Activated CD4-positive, alpha-beta T cell treated with anti-CD3 and anti-CD28 coated beads, Interleukin-2, amount 10 ng/mL, durations not matched to agents 24 days and 14 days (primary cell): Measurements from ENCODE around the gene MAGI3. TPM values are rescaled to one million over a fixed set of nuclear protein-coding genes. Genes with fewer than 3 reads are reported as not detected.
A peak's percentile ranks its signal among the peaks of the same experiment; 100 is the strongest.
"Not testable (repeated sequence)": the region's sequence is repeated elsewhere in the genome, so short reads cannot be mapped to it uniquely, and the experiment has no call there.

Source experiments
- DNase-seq: peaks from one replicate; pipeline ENCODE4 v3.0.0; 2022
- H3K27ac Mint-ChIP-seq: one replicate; pipeline ENCODE4 v1.8.0; 2022; ENCODE audit warnings: mild to moderate bottlenecking, mixed read lengths
- H3K27me3 Mint-ChIP-seq: one replicate; pipeline ENCODE4 v1.8.0; 2022; ENCODE audit warnings: mixed read lengths
- H3K36me3 Mint-ChIP-seq: one replicate; pipeline ENCODE4 v1.8.0; 2022; ENCODE audit warnings: low read depth, mild to moderate bottlenecking, mixed read lengths
- H3K4me1 Mint-ChIP-seq: one replicate; pipeline ENCODE4 v1.8.0; 2021; ENCODE audit warnings: mixed read lengths
- H3K4me3 Mint-ChIP-seq: one replicate; pipeline ENCODE4 v1.8.0; 2022; ENCODE audit warnings: mild to moderate bottlenecking, moderate library complexity, mixed read lengths
- H3K9me3 Mint-ChIP-seq: one replicate; pipeline ENCODE4 v1.8.0; 2021; ENCODE audit warnings: mixed read lengths
- intact Hi-C: fragments of 100-400 bp; cut with micrococcal nuclease; formaldehyde crosslinking; loops from one replicate; pipeline ENCODE4 v1.15.1; 2023
- total RNA-seq: library from RNA; stranded (reverse); gene quantifications from 2 replicates; pipeline ENCODE4 v1.2.3, GENCODE V29; 2022

Gene MAGI3
- total RNA-seq, 1 donor from 2014 or later = 3.8 TPM

DNA sequence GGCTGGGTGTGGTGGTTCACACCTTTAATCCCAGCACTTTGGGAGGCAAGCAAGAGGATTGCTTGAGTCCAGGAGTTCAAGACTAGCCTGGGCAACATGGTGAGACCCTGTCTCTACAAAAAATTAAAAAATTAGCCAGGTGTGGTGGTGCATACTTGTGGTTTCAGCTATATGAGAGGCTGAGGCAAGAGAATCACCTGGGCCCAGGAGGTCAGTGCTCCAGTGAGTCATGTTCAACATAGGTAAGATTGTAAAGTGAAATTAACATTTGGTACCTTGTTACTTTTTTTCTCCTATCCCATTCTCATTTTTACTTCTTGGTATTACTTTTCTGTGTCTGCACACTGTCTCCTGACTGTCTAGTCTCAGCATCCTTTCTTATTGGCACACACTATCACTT, 19.0 kb downstream of the MAGI3 start:
- peaks cover 6% of the 10 kb centered on the region for H3K27me3 Mint-ChIP-seq
- intact Hi-C loops = no loop called here

DNA sequence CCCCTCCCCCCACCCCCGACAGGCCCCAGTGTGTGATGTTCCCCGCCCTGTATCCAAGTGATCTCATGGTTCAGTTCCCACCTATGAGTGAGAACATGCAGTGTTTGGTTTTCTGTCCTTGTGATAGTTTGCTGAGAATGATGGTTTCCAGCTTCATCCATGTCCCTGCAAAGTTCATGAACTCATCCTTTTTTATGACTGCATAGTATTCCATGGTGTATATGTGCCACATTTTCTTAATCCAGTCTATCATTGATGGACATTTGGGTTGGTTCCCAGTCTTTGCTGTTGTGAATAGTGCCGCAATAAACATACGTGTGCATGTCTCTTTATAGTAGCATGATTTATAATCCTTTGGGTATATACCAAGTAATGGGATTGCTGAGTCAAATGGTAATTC, 21.7 kb downstream of the MAGI3 start:
- intact Hi-C loops, H3K27ac Mint-ChIP-seq, H3K9me3 Mint-ChIP-seq, H3K4me3 Mint-ChIP-seq, H3K36me3 Mint-ChIP-seq, DNase-seq, H3K27me3 Mint-ChIP-seq, H3K4me1 Mint-ChIP-seq: not testable (repeated sequence)

More for the DNA sequence above, 19.0 kb downstream of the MAGI3 start:
- H3K9me3 Mint-ChIP-seq = peaks cover 4% of the 10 kb centered on the region
- DNase-seq = no peak
- H3K27ac Mint-ChIP-seq = no peak overlapping the region
- H3K36me3 Mint-ChIP-seq = no peaks in the 10 kb centered on the region
- peaks cover 5% of the 10 kb centered on the region for H3K4me1 Mint-ChIP-seq
- no peak overlapping the region for H3K4me3 Mint-ChIP-seq

DNA sequence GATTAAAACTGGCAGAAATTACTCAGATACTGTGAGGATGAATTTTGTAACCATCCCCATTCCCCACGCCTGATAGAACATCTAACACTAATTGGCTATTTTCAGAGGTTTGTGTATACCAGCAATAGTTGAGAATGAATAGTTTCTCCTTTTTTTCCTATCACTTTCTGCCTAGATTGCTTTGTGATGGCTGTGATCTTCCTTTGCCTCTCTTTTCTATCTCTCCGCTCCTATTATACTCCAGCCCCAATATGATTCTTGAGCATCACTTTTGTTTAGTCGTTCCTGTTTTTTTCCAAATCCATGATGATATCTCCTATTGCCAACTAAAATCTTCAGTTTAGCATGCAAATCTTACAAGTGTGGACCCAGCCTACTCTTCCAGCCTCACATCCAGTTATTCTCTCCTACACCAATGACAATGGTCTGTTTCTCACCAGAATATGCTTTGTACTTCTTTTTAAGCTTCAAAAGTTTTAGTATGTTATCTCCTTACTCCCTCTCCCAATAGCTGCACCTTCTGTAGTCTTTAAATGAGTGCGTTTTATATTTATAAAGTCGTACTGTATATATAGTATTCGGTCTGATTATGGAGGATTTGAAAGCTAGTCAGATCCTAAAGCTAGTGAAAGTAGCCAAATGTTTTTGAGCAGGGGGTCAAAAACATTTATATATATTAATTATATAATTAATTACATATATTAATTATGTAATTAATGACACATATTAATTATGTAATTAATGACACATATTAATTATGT, 25.2 kb downstream of the MAGI3 start:
- Mint-ChIP-seq H3K4me3 (no peak overlapping the region), H3K36me3 (no peaks in the 10 kb centered on the region), H3K27ac (no peak overlapping the region), H3K4me1 (no peaks in the 10 kb centered on the region), H3K9me3 (peaks cover 4% of the 10 kb centered on the region), H3K27me3 (no peaks in the 10 kb centered on the region)
- intact Hi-C loops = loop anchor here (2.0 kb wide), 1 partner anchor 25 kb away; the partner anchor contains the start of gene MAGI3
- no peak for DNase-seq

DNA sequence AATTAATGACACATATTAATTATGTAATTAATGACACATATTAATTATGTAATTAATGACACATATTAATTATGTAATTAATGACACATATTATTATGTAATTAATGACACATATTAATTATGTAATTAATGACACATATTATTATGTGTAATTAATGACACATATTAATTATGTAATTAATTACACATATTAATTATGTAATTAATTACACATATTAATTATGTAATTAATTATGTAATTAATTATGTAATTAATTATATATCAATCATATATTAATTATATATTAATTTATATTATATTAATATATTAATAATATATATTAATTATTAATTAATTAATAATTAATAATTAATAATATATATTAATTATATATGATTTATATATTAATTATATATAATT, 25.8 kb downstream of the MAGI3 start:
- H3K27me3 Mint-ChIP-seq, H3K4me1 Mint-ChIP-seq, H3K4me3 Mint-ChIP-seq, H3K9me3 Mint-ChIP-seq, H3K27ac Mint-ChIP-seq, intact Hi-C loops, DNase-seq, H3K36me3 Mint-ChIP-seq: not testable (repeated sequence)

DNA sequence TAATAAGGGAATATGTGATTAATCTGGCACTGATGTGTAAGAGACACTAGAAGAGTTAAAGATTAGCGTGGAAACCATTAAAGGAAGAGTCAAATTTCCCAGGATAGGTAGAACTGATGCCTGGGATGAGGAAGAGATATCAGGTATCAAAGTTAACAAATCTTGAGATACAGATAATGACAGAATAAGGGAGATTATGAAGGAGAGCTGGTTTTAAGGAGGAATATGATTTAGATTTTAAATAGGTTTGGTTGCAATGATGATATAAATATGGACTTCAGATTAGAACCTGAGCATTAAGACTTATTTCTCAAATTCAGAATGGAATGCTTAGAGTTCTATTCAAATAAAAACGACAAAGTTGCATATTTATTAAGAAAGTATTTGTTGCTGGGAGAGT, 26.2 kb downstream of the MAGI3 start:
- Mint-ChIP-seq H3K27ac (no peak overlapping the region), H3K4me1 (no peaks in the 10 kb centered on the region), H3K4me3 (no peak overlapping the region), H3K36me3 (no peaks in the 10 kb centered on the region), H3K27me3 (no peaks in the 10 kb centered on the region), H3K9me3 (peaks cover 4% of the 10 kb centered on the region)
- intact Hi-C loops = no loop called here
- DNase-seq = no peak

DNA sequence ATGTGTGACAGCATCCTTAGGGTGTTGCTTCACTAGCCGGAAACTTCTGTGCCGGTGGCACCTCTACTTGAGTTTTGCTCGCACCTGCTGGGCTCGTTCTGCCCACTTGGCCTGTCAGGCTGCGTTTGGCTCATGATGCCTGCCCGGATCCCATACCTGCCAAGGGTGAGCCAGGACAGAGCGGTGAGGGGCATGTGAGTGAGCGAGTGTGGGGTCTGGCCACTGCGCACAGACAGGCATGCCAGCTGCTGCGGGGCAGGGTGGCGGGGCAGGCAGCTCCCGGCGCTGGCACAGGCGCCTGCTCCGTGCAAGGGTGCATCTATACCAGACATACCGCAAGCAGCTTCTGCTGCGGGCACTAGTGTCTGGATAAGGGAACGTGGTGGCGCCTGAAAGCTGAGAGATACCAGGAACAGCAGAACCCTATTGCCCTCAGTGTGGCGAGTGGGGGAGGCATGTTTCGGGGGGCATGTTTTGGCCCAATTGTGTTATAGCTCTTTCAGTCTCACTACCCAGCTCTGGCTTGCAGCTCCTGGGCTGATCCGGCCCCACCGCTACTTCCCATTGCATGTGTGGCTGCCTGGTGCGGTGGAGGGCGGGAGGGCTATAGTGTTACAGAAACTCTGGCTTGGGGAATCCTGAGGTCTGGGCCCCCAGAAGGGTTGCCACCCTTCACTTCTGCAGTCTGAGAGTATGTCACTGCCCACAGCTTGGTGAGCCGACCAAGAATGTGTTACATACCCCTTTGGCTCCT, 32.2 kb downstream of the MAGI3 start:
- no peak for DNase-seq
- Mint-ChIP-seq H3K27me3 (peaks cover 2% of the 10 kb centered on the region), H3K27ac (no peak overlapping the region), H3K9me3 (no peaks in the 10 kb centered on the region), H3K4me3 (no peak overlapping the region), H3K36me3 (no peaks in the 10 kb centered on the region), H3K4me1 (no peaks in the 10 kb centered on the region)
- intact Hi-C loops = no loop called here

DNA sequence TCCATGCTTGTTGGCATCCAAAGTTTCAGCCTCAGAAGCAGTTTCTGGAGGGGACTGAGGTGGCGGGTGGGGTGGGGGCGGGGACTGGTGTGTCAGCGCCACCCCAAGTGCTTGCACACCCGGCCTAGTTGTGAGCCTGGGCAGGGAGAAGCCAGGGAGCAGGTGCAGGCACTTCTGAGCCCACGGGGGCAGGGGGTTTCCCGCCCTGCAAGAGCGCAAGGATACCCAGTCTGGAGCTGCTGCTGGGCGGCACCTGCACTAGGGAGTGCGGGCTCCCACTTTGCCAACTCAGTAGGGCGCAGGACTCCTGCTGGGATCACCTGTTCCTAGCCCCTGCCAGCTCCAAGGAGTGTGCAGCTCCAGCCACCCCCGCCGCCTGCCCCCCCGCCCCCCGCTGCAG, 33.5 kb downstream of the MAGI3 start:
- H3K4me3 Mint-ChIP-seq = no peak overlapping the region
- intact Hi-C loops = no loop called here
- peaks cover 4% of the 10 kb centered on the region for H3K27me3 Mint-ChIP-seq
- no peaks in the 10 kb centered on the region for H3K9me3 Mint-ChIP-seq
- DNase-seq = no peak
- no peaks in the 10 kb centered on the region for H3K4me1 Mint-ChIP-seq
- no peak overlapping the region for H3K27ac Mint-ChIP-seq
- H3K36me3 Mint-ChIP-seq = no peaks in the 10 kb centered on the region

DNA sequence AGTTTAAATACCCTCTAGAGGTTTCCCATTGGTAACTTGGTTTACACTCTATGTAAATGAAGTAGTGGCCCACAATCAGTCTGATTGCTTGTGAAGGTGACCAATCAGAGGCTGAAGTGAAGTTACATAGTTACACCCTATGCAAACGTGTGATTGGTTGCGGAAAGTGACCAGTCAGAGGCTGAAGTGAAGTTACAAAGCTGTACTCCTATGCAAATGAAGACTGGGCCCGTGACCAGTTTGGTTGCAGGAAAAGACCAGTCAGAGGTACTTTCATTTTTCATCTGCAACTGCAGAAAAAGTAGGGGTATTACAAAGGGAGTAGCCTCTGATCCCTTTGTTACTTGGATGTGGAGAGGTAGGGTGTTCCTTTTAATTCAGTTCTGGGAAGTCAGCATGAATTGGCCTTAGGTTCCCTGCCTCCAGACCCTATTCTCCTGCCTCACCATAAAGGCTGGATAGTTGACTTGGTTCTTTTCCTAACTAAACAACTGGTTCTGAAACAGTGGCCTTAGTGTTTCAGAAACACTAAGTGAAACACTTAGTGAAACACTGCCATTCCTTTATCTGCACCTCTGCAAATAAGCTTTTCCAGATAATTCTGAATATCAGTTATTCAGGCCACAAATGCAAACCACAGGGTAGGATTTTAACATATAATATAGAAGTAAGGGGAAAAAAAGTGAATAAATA, 39.3 kb downstream of the MAGI3 start:
- Mint-ChIP-seq H3K27me3 (peaks cover 4% of the 10 kb centered on the region), H3K27ac (no peak overlapping the region), H3K4me1 (no peaks in the 10 kb centered on the region), H3K9me3 (no peaks in the 10 kb centered on the region), H3K36me3 (no peaks in the 10 kb centered on the region), H3K4me3 (no peak overlapping the region)
- DNase-seq = peak; percentile 24
- intact Hi-C loops = no loop called here

DNA sequence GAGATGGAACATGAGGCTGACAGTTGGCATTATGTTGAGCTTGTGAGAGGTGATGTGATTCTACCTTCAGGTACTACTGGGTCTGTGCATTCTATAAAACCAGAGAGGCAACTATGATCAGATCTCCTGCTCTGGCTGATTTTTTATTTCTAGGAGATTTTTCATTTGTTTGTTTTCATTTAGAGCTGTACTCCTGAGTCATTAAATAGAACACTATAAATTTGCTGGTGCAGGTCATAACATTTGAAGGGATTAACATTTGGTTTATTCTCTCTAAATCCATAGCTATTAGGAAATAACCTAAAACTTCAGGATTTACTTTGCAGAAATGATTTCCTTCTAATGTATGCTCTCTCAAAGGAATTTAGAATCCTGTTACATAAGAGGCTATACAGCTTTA, 42.9 kb downstream of the MAGI3 start:
- Mint-ChIP-seq H3K4me1 (no peaks in the 10 kb centered on the region), H3K9me3 (no peaks in the 10 kb centered on the region), H3K36me3 (no peaks in the 10 kb centered on the region), H3K27ac (no peak overlapping the region), H3K27me3 (no peaks in the 10 kb centered on the region), H3K4me3 (no peak overlapping the region)
- intact Hi-C loops = no loop called here
- DNase-seq = no peak

DNA sequence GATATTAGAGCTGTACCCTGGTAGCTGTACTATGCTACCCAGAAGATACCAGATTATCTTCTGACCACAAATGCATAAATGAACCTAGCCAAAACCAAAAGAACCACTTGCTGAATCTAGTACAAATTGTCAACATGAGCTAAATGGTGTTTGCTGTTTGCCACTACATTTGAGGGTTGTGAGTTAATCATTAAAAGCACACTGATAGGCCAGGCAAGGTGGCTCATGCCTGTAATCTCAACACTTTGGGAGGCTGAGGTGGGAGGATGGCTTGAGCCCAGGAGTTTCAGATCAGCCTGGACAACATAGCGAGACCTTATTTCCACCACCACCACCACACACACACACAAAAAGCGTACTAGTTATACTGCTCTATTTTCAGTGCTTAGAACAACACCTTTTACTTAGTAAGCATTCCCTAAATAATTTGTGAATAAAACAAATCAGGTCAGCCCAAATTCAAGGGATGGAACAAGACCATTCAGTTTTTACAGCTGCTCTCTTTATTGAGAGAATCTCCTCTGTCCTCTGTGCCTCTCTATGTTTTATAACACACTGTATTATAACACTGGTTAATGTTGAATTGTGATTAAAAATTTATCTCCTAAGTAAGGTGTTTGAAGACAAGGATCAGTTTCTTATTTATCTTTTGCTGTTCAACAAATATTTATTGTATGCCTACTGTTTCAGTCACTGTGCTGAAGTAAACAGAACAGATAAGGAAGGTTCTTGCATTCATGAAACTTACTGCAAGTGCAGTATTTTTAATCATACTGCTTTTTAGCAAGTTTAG, 44.0 kb downstream of the MAGI3 start:
- Mint-ChIP-seq H3K4me1 (no peaks in the 10 kb centered on the region), H3K27ac (no peak overlapping the region), H3K27me3 (no peaks in the 10 kb centered on the region), H3K9me3 (no peaks in the 10 kb centered on the region), H3K4me3 (no peak overlapping the region), H3K36me3 (no peaks in the 10 kb centered on the region)
- DNase-seq = no peak
- intact Hi-C loops = no loop called here

DNA sequence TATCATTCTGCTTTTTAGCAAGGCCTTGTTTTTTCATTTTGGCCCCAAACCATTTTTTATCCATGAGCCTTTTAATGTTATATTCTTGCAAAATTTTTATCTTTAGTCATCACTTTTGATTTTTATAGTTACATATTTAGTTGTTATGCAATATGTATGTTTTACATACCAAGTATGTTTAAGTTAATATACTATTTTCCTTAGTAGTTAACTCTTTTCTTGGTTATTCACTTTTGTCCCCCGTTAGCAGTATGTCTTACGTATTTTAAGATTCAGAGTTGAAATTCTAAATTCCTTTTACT, 44.5 kb downstream of the MAGI3 start:
- no peak overlapping the region for H3K27ac Mint-ChIP-seq
- H3K36me3 Mint-ChIP-seq = no peaks in the 10 kb centered on the region
- H3K4me1 Mint-ChIP-seq = no peaks in the 10 kb centered on the region
- no peaks in the 10 kb centered on the region for H3K27me3 Mint-ChIP-seq
- DNase-seq = no peak
- no peaks in the 10 kb centered on the region for H3K9me3 Mint-ChIP-seq
- intact Hi-C loops = no loop called here
- no peak overlapping the region for H3K4me3 Mint-ChIP-seq

DNA sequence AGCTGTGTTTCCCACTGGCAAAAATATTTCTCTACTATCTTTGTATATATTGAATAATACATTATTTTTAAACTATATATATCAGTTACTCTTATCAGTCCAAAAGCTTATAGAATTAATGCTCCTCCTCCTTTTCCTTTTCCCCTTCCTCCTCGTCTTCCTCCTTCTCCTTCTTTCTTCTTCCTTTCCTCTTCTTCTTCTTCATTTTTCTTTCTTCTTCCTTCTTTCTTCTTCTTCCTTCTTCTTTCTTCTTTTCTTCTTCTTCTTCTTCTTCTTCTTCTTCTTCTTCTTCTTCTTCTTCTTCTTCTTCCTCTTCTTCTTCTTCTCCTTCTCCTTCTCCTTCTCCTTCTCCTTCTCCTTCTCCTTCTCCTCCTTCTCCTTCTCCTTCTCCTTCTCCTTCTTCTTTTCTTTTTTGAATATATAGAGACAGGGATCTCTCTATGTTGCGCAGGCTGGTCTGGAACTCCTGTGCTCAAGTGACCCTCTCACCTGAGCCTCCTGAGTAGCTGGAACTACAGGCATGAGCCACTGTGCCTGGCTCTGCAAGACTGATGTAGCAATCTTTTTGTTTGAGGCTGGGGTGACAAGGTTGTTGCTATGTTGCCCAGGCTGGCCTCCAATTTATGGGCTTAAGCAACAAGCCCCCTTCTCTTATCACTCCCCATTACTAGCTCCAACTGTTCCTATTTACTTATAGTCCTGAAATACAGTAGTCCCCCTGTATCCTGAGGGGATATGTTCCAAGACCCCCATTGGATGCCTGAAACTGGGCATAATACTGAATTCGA, 47.4 kb downstream of the MAGI3 start:
- no peaks in the 10 kb centered on the region for H3K4me1 Mint-ChIP-seq
- H3K27ac Mint-ChIP-seq = no peak overlapping the region
- H3K36me3 Mint-ChIP-seq = no peaks in the 10 kb centered on the region
- no peaks in the 10 kb centered on the region for H3K9me3 Mint-ChIP-seq
- H3K27me3 Mint-ChIP-seq = no peaks in the 10 kb centered on the region
- no peak overlapping the region for H3K4me3 Mint-ChIP-seq
- DNase-seq = no peak
- intact Hi-C loops = no loop called here

DNA sequence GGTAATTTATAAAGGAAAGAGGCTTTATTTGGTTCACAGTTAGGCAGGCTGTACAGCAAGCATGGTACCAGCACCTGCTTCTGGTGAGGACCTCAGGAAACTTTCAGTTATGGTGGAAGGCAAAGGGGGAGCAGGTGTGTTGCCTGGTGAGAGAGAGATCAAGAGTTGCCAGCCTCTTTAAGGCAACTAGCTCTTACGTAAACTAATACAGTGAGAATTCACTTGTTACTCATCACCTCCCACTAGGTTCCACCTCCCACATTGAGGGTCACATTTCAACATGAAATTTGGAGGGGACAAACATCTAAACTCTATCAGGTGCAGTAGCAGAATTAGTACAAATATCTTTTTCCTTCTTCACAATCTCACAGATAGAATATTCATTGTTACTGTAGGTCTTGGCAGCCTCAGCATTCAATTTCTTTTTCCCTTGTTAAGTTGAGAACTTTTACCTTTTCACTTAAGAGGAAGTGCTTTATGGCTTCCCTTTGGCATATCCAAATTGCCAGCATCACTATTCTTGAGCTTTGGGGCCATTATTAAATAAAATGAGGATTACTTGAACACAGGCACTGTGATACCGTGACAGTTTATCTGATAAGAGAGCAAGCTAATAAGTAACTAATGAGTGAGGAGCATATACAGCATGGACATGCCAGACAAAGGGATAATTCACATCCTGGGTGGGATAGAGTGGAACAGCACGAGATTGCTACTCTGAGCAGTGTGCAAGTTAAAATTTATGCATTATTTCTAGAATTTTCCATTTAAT, 48.4 kb downstream of the MAGI3 start:
- Mint-ChIP-seq H3K4me1 (no peaks in the 10 kb centered on the region), H3K27me3 (no peaks in the 10 kb centered on the region), H3K4me3 (no peak overlapping the region), H3K36me3 (no peaks in the 10 kb centered on the region), H3K9me3 (no peaks in the 10 kb centered on the region), H3K27ac (no peak overlapping the region)
- intact Hi-C loops = no loop called here
- DNase-seq = no peak
